Gastrocnemius medialis (tissue), 4 donors: Measurements from ENCODE around the gene RASL12. TPM values are rescaled to one million over a fixed set of nuclear protein-coding genes. Genes with fewer than 3 reads are reported as not detected.
"Not testable (repeated sequence)": the region's sequence is repeated elsewhere in the genome, so short reads cannot be mapped to it uniquely, and the experiment has no call there.

Experiments used
- ATAC-seq, 2 donors: fragments of 150-250 bp; one replicate each; pipeline ENCODE4 v1.9.1; 2016
- DNase-seq, 2 donors: peaks; one replicate each; pipeline ENCODE4 v3.0.0-alpha.2; 2019
- H3K27ac ChIP-seq, 4 donors: fragments of 200-600 bp; sonication (generic); 1 replicate in 1 of 4; 2 replicates in 3 of 4; pipeline ENCODE4 v1.5.1; 2016 to 2018; ENCODE audit warnings: mild to moderate bottlenecking in 2 of 4, moderate library complexity in 1 of 4
- H3K27me3 ChIP-seq, 3 donors: fragments of 200-600 bp; sonication (generic) in 2 of 3; 1 replicate in 1 of 3; 2 replicates in 2 of 3; pipeline versions ENCODE4 v1.5.1 to v1.6.0; 2016 to 2019; ENCODE audit warnings: mild to moderate bottlenecking in 1 of 3, moderate library complexity in 1 of 3
- H3K36me3 ChIP-seq, 2 donors: fragments of 200-600 bp; sonication (generic) in 1 of 2; one replicate each; pipeline ENCODE4 v1.5.1; 2017 to 2018
- H3K4me1 ChIP-seq, 2 donors: fragments of 200-600 bp; sonication (generic) in 1 of 2; one replicate each; pipeline ENCODE4 v1.5.1; 2016 to 2017; ENCODE audit warnings: mild to moderate bottlenecking in 2 of 2
- H3K4me3 ChIP-seq, 4 donors: fragments of 200-600 bp; sonication (generic) in 3 of 4; 1 replicate in 1 of 4; 2 replicates in 3 of 4; pipeline ENCODE4 v1.5.1; 2016 to 2019; ENCODE audit warnings: mild to moderate bottlenecking in 2 of 4
- H3K9me3 ChIP-seq, 3 donors: fragments of 200-600 bp; sonication (generic) in 2 of 3; 1 replicate in 1 of 3; 2 replicates in 2 of 3; pipeline ENCODE4 v1.5.1; 2016 to 2019
- CTCF ChIP-seq, 5 experiments: fragments of 450-650 bp in 3 of 5; fragments of 200-600 bp in 2 of 5; sonication (generic) in 2 of 5; IDR thresholded peaks in 4 of 5; conservative IDR thresholded peaks in 1 of 5; 1 replicate in 4 of 5; 2 replicates in 1 of 5; pipeline ENCODE4 v1.5.1; 2016 to 2019; ENCODE audit warnings: antibody characterized with exemption in 5 of 5, mild to moderate bottlenecking in 3 of 5, moderate library complexity in 3 of 5
- POLR2A ChIP-seq, 2 donors: fragments of 450-650 bp; IDR thresholded peaks; one replicate each; pipeline ENCODE4 v1.6.1; 2017; ENCODE audit warnings: antibody characterized with exemption in 2 of 2, mild to moderate bottlenecking in 2 of 2, moderate library complexity in 2 of 2
- in situ Hi-C, 4 donors: fragments of 200-750 bp; cut with MboI; loops; one replicate each; pipeline versions ENCODE4 v1.15.0 to v1.8.0; 2017; ENCODE audit warnings: low sequenced_read_pairs in 4 of 4
- intact Hi-C: fragments of 100-400 bp; cut with DNase I; formaldehyde crosslinking; loops from one replicate; pipeline ENCODE4 v1.15.1; 2023; ENCODE audit warnings: low total_unique reads
- total RNA-seq, 4 donors: library from RNA; depleted of rRNA; stranded (reverse); fragments of >200 nt; gene quantifications; one replicate each; pipeline versions ENCODE4 v1.1.0 to v1.2.3, GENCODE V29; 2016

Gene RASL12
- total RNA-seq, 4 donors from 2014 or later, result 2.8 to 8.2 (median 5.4) TPM

GRCh38 chr15:65096481-65097385 is 28.9 kb upstream of the RASL12 start:
- no peak overlapping the region for H3K4me3 ChIP-seq
- DNase-seq (no peak), ATAC-seq (no peak)
- intact Hi-C loops (no loop called here), in situ Hi-C loops (loop anchor here in 1 of 4 donors (10.0 kb wide), 1 partner anchor 62 kb away; no protein-coding TSS in a partner anchor)
- H3K4me1 ChIP-seq, result peaks cover 0 to 6% of the 10 kb centered on the region in 2 donors
- H3K36me3 ChIP-seq, result peaks cover 0 to 37% of the 10 kb centered on the region in 2 donors
- H3K9me3 ChIP-seq, result no peaks in the 10 kb centered on the region
- no peak overlapping the region for H3K27ac ChIP-seq
- no peak for TF ChIP-seq POLR2A (IDR thresholded peaks at IDR 0.05)
- TF ChIP-seq CTCF (IDR thresholded peaks at IDR 0.05 in 4 of 5, conservative IDR thresholded peaks at IDR 0.05 in 1 of 5), result no peak
- no peaks in the 10 kb centered on the region for H3K27me3 ChIP-seq

- intact Hi-C loops, result no loop called here
- Histone ChIP-seq H3K27me3 (no peaks in the 10 kb centered on the region), H3K4me3 (no peak overlapping the region), H3K36me3 (peaks cover 0 to 33% of the 10 kb centered on the region in 2 donors), H3K27ac (no peak overlapping the region), H3K4me1 (peaks cover 0 to 6% of the 10 kb centered on the region in 2 donors), H3K9me3 (no peaks in the 10 kb centered on the region)
- ATAC-seq, result no peak
- TF ChIP-seq CTCF (IDR thresholded peaks at IDR 0.05 in 4 of 5, conservative IDR thresholded peaks at IDR 0.05 in 1 of 5) (no peak), POLR2A (IDR thresholded peaks at IDR 0.05) (no peak)
- DNase-seq, result no peak
- in situ Hi-C loops, result loop anchor here in 1 of 4 donors (10.0 kb wide), 1 partner anchor 61 kb away; no protein-coding TSS in a partner anchor
Observed at GRCh38 chr15:65095747-65096104, 27.9 kb upstream of the RASL12 start.

GRCh38 chr15:65095011-65095746 is 27.4 kb upstream of the RASL12 start:
- peaks cover 0 to 6% of the 10 kb centered on the region in 2 donors for H3K4me1 ChIP-seq
- no peak overlapping the region for H3K4me3 ChIP-seq
- no peak overlapping the region for H3K27ac ChIP-seq
- H3K9me3 ChIP-seq, result no peaks in the 10 kb centered on the region
- intact Hi-C loops (no loop called here), in situ Hi-C loops (loop anchor here in 1 of 4 donors (10.0 kb wide), 1 partner anchor 60 kb away; no protein-coding TSS in a partner anchor)
- no peak for DNase-seq
- ATAC-seq, result no peak
- H3K27me3 ChIP-seq, result no peaks in the 10 kb centered on the region
- TF ChIP-seq POLR2A (IDR thresholded peaks at IDR 0.05) (no peak), CTCF (IDR thresholded peaks at IDR 0.05 in 4 of 5, conservative IDR thresholded peaks at IDR 0.05 in 1 of 5) (no peak)
- H3K36me3 ChIP-seq, result peaks cover 0 to 28% of the 10 kb centered on the region in 2 donors

GRCh38 chr15:65094294-65094995 is 26.7 kb upstream of the RASL12 start:
- H3K36me3 ChIP-seq, result peaks cover 0 to 22% of the 10 kb centered on the region in 2 donors
- no peaks in the 10 kb centered on the region for H3K9me3 ChIP-seq
- ATAC-seq, result no peak
- no peak overlapping the region for H3K4me3 ChIP-seq
- H3K27me3 ChIP-seq, result no peaks in the 10 kb centered on the region
- TF ChIP-seq CTCF (IDR thresholded peaks at IDR 0.05 in 4 of 5, conservative IDR thresholded peaks at IDR 0.05 in 1 of 5) (no peak), POLR2A (IDR thresholded peaks at IDR 0.05) (no peak)
- DNase-seq, result no peak
- in situ Hi-C loops (loop anchor here in 1 of 4 donors (10.0 kb wide), 1 partner anchor 60 kb away; no protein-coding TSS in a partner anchor), intact Hi-C loops (no loop called here)
- H3K4me1 ChIP-seq, result peaks cover 6 to 11% of the 10 kb centered on the region in 2 donors
- H3K27ac ChIP-seq, result no peak overlapping the region

GRCh38 chr15:65093793-65094170 is 26.0 kb upstream of the RASL12 start:
- DNase-seq, H3K27ac ChIP-seq, H3K27me3 ChIP-seq, H3K9me3 ChIP-seq, intact Hi-C loops, ATAC-seq, H3K4me3 ChIP-seq: not testable (repeated sequence)
- H3K4me1 ChIP-seq, result peaks cover 13 to 17% of the 10 kb centered on the region in 2 donors
- in situ Hi-C loops, result loop anchor here in 1 of 4 donors (10.0 kb wide), 1 partner anchor 59 kb away; no protein-coding TSS in a partner anchor
- peaks cover 0 to 16% of the 10 kb centered on the region in 2 donors for H3K36me3 ChIP-seq
